Lung microvascular endothelial cell (primary cell): Measurements from ENCODE around the gene TCF12. TPM values are rescaled to one million over a fixed set of nuclear protein-coding genes. Genes with fewer than 3 reads are reported as not detected.

Experiments
- DNase-seq, 2 donors: peaks; one replicate each; pipeline versions ENCODE4 v3.0.0 to v3.0.0-alpha.2; 2010; ENCODE audit warnings: low read depth in 2 of 2
- total RNA-seq: library from RNA; depleted of rRNA; stranded (reverse); fragments of >200 nt; gene quantifications from 2 replicates; pipeline ENCODE4 v1.2.1, GENCODE V29; 2014

Gene TCF12
- total RNA-seq, 1 donor from 2014 or later = 94.4 TPM

DNA sequence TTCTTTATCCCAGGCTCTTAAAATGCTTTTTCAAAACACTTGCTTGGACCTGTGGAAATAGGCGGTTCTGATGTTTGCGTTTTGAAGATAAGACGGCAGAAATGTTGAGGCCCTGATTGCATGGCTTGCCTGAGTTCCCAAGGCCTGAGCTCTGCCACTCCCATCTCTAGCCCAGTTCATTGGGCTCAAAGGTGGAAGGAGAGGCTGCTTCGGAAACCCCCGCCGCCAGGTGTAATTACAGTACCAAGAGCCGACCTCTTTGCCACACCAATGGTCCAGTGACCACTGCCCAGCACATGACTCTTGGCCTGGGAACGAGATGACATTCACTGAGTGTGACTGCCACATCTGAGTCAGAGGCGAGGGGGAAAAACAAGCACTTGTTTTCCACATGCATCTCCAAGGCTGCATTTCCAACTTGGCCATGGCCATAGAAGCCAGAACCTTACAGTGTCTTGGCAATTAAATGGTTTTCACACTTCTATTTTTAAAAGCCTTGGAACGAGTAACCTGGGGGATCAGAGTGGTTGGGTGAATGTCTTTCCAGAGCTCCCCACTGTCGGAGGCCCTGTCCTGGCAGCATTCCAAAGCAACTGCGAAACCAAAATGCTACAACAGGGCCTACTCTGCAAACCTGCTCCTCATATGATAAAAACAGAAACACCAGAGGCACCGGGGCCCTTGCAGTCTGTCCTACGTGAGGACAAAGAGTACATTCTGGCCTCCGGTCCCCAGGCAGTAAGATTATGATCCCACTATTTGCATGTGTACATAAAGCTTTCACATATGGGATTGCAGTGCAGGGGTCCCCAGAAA lies 394.1 kb downstream of the TCF12 start:
- no peak for DNase-seq

DNA sequence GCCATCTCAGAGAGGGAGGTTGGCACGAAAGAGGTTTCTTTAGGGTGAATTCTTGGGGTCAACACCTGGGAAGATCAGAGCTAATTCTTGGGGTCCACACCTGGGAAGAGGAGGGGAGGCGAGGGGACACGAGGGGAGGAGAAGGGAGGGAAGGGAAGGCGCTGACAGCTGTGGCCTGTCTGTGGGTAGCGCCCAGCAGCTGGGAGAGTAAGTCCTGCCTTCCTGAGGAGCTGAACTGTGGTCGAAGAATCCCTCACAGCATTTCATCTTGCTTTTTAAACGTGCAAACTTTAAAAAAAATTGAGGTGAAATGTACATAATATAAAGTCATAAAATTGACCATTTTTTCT lies 394.7 kb downstream of the TCF12 start:
- DNase-seq = no peak

DNA sequence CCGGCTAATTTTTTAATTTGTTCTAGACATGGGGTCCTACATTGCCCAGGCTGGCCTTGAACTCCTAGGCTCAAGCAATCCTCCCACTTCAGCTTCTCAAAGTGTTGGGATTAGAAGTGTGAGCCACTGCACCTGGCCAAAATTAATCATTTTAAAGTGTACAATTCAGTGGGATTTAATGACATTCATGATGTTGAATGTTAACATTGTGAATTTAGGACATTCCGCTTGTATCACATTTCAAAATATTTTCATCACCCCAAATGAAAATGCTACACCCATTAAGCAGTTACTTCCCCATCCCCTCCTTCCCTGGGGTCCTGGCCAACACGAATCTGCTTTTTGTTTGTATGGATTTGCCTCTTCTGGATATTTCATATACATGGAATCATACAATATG lies 395.8 kb downstream of the TCF12 start:
- DNase-seq = no peak

DNA sequence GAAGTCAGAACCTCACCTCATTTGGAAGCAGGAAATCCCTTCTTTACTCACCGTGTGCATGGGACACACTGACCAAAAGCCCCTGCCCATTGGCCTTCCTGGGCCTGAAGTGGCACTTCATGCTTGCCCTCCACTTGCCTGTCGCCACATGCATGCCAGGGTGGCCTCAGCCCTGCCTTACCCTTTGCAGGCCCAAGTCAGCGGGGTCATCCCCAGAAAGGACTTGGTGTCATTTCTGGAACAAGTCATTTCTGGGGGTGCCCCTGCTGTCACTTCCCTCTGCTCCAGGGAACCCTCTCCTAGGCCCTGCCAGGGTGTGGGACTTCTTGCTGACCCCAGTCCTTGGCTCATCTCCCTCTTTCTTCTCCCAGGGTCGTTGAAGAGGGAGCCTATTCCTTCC lies 398.0 kb downstream of the TCF12 start:
- no peak for DNase-seq

DNA sequence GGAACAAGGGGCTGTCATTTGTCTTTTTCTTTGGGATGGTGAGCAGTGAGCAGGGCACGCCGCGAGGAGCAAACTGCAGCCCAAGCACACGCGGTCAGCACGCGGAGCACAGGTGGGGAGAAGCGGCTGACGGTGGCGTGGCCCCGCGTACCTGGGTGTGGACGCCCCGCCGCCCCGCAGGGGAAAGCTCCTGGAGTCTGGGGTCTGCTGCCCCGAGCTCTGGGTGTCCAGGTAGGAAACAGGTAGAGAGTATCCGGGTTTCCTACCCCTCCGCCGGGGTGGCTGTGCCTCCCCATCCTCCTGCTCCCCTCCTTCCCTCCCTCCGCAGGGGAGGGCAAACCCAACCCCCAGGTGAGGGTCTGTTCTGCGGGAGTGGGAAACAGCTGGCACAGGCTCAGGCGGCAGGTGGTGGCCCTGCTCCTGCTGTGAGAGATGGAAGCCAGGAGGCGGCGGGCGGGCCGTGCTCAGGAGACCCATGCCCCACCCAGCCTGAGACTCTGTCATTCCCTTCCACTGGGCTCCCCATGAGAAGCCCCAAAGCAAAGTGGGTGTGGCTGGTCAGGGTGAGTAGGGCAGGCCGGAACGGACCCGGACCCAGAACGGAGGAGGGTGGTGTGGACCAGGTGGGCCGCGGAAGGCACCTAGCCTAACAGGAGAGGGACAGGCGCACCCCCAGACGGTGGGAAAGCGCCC lies 400.9 kb downstream of the TCF12 start:
- no peak for DNase-seq

DNA sequence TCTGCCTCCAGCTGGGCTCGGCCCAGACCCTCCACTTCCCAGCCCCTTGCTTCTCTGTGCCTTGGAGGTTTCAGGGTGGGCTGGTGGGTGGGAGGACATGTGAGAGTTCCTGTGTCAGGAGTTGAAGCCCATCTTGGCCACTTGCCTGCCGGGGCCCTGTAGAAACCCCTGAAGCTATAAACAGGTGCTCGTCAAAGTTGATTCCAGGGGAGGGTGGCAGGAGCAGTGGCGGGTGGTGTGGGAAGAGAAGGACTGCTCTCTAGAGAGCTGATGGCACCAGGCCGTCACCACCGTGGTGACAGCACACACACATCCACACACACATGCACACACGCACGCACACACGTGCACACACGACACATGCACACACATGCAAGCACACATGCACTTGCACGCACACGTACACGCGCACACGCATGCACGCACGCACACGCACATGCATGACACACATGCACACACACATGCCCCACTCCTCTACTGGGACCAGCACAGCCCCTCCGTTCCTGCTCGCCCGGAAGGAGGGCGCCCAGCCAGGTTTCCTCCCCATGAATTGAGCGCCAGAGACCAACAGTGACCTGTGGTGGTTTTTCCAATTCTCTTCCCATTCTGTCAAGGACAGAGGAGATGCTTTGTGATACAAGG lies 401.6 kb downstream of the TCF12 start:
- peak in 1 of 2 donors; percentile 17 for DNase-seq

DNA sequence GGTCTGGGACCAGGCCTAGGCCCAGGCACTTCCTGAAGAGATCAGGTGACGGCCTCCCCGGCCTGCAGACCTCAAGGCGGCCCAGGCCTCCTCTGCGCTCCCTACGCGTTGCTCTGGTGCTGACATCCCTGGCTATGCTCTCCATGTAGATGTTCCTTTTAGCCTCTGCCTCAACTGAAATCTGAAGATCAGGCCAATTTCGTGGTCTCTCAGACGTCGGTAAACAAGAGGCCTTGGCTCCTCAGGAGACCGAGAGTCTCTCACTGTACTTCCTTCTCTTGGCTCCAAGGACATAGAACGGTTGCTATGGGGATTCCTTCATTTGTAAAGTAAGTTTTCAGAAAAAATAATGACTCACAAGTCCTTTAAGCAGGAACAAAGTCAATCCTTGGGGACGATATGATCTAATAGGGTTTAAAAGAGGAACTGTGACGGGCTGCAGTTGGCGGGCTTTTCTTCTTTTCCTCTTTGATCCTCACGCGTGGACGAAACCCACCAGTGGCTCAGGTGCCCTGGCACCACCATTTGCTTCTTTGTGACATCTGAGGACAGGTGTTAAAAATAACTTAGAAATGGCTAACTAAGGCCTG lies 402.3 kb downstream of the TCF12 start:
- DNase-seq = peak in 1 of 2 donors; percentile 83

DNA sequence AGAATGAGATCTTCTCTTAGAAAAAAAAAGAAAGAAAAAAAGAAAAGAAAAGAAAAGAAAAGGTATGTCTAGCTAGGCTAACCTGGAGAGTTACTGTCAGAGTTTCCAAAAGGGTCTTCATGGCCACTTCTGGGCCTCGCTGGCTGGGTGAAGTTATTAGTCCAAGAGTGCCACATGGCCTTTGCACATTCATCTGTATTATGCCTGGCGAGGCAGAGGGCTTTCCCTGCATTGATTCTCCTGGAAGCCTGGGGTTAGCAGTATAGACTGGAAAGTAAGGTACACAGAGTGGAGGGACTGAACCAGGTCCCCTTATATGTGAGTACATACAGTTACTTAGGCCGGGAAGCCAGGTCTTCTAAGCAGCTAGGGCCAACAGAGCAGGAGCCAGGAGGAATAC lies 403.0 kb downstream of the TCF12 start:
- DNase-seq = no peak

DNA sequence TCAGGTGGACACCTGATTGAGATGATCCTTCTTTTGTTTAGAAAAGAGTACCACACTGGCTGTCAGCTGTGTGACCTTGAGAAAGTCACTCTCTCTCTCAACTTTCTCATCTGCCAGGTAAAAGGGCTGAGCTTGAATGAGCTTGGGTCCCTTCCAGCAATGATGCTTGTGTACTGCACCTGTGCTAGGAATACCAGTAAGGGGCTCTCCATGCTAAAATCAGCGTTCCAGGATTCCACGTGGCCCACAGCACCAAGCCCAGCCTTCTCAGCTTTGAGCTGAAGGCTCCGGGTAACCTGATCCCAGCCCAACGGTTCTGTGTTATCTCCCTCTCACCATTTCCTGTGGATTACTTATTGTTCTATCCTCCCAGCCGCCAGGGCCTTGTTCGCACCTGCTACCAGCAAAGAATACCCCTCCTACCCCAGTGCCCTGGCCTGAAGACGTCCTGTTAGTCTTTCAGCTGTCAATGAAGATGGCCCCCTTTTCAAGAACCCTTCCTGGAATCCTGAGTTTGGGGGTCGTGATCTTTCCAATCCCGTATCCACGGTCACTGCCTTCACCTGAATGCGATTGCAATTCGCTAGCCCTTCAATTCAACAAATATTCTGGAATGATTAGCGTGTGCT lies 403.6 kb downstream of the TCF12 start:
- peak in 1 of 2 donors; percentile 58 for DNase-seq

DNA sequence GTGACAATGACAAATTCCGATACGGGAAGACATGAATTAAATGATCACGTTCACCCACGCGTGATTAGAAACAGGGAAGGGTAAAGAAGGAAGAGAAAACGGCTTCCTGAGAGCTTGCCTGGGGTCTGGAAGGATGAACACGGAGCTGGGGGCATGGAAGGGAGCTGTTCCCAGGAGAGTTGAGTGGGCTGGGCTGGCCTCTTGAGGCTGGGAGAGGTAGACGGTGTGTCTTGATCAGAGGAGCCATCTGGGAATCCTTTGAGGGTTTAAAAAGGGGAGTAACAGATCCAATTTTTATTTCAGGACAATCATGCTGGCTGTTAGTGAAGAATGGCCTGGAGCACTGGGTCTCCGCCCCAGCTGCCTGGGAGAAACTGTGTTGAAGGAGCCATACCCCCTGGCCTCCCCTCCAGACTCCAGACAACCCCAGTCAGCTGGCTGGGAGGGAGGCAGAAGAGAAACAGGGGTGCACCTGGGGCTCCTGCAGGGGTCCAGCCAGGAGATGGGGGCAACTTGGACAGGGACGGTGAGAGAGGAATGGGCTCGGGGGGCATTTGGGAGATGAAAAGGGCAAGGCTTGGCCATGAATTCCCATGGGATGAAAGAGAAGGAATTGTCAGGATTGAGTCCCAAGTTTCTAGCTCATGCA lies 404.3 kb downstream of the TCF12 start:
- DNase-seq = no peak

DNA sequence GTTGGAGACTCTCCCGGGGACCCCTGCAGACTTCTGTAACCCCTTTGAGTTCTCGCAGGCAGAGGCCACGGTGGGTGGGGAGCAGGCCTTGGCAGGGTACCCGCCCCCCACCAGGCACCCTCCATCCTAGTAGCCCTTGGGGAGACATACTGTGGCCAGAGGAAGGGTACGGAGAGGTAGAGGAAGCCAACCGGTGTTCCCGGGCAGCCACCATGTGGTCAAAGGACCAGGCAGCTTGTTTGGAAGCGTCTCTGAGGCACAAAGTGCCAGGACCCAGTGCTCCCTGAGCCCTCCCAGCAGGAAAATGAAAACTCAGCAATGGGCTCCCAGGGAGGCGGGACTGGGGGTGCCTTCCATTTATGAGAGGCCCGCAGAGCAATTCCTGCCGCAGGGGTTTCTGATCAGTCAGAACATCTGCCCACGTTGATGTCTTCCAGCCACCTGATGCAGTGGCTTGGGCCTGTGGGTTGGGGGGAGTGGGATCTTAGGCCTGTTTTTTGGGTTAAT lies 404.9 kb downstream of the TCF12 start:
- DNase-seq = no peak

DNA sequence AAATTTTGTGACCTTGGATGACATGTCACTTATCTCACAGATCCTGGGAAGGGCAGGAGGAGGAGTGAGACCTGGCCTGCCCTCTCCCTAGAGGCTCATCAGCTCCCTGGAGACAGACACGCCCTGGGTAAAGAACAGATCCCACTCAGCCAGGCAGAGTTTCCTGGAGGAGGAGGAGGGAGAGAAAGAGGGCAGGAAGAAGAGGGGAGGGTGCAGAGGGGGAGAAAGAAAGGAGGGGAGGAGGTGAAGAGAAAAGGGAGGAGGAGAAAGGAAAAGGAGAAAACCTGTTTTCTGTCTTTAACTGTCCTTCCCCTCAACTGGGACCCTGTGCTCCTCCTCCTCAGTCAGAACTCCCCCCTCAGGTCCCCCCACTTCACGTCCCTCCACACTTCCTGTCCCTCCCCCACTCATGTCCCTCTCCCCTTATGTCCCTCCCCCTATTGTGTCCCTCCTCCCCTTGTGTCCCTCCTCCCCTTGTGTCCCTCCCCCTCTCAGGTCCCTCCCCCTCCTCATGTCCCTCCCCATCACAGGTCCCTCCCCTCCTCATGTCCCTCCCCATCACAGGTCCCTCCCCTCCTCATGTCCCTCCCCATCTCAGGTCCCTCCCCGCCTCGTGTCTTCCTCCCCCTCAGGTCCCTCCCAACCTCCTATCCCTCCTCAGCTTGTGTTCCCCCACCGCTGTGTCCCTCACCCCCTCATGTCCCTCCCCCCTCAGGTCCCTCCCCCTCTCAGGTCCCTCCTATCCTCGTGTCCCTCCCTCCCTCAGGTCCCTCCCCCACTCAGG lies 405.6 kb downstream of the TCF12 start:
- DNase-seq = peak in 1 of 2 donors; percentile 8

DNA sequence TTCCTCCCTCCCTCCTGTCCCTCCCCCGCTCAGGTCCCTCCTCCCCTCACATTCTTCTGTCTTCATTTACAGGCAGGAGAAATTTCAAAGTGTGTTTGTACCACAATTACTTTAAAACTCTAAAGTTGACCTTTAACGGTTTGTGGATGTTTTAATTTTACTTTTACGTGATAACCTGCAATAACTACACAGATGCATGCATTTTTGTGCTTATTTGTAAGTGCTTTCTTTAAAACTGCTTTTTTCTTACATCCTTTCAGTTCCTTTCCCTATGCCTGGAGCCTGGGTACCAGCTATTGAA lies 406.1 kb downstream of the TCF12 start:
- no peak for DNase-seq

DNA sequence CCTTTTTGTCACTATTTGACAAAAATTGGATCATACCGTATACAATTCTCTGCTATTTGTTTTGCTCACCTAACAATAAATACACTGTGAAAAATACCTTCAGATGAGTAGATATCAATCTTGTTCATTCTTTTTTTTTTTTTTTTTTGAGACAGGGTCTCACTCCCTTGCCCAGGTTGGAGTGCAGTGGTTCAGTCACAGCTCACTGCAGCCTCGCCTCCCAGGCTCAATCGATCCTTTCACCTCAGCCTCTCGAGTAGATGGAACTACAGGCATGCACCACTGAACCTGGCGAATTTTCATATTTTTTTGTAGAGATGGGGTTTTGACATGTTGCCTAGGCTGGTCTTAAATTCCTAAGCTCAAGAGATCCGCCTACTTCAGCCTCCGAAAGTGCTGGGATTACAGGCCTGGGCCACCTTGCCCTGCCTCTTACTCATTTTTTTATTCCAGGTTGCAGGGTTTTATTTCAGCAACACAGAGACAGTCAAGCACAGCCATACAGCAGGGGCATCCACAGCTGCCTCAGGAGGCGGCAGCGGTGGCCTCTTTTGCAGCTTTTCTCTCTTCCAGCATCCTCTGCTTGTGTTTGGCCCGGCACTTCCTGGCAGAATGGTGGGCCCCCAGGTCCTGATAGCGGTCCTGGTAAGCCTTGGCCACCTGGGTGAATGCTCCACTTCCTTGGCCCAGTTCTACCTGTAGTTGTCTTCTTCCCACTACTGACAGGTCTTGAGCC lies 406.7 kb downstream of the TCF12 start:
- no peak for DNase-seq

DNA sequence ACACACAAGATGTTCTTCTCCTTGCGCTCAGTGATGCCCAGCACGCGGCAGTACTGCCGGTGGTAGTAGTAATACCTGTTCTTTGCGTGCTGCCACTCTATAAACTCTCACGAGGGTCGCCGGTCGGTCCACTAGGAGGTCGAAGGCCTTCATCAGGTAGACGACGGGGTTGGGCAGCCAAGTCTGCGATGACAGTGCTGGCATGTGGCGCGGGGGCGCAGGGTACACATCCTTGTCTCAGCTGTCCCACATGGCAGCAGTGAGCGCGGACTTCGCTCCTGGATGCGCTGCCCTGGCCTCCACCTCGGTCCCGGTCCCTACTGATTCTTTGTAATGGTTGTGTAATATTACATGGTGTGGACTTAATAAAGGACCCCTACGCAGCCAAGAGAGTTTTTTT lies 407.8 kb downstream of the TCF12 start:
- no peak for DNase-seq

DNA sequence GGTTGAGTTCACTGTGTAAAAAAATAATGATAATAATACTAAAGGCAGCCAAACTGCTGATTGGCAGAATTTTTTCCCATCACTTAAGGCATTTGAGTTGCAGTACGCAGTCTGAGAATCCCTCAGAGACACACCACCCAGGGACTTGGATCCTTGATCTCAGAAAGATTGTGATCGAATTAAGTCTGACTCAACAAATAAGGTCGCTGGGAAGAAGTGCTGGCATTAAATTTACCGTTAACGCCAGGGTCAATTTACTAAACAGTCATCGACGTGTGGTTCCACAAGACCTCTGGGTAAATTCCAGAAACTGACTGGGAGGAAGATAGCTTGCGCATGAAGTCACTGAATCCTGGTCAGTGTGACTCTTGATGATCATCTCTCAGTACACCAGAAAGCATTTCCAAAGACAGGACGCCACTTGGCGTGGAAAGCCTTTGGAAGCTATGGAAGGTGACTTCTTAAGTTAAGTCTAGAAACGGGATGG lies 409.6 kb downstream of the TCF12 start:
- no peak for DNase-seq

DNA sequence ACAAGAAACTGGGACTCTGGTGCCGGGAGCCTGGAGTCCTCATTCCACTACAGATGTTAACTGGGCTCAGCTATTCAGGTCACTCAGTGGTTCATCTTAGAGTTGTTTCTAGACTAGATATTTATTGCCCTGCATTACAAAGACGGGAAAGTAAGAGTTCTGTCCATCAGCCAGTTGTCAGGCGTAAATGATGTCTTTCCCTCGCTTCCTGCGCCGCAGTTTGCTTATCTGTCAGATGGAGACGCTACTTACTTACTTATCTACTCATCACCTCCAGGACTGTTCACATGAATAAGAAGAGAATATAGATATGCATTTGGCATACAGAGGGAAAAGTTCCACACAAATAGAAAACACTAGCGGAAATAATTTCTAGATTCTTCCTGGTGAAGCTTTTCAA lies 410.0 kb downstream of the TCF12 start:
- no peak for DNase-seq

DNA sequence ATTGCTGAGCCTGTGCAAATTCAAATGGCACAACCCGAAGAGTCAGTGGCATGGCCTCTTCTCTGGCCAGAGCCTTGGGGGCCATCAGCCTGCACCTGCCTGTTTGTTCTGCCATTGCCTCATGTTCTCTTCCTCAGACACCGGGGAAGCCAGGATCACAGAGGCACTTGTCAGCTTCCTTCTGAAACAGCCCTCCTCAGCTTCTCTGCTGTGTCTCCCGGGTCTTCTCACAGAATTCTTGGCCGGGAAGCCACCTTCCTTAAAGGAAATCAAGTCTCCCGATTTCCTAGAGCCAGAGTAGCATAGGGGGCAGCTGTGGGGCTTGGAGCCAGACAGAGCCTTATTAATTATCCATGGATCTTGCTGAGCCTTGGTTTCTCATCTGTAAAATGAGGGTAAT lies 410.5 kb downstream of the TCF12 start:
- no peak for DNase-seq

DNA sequence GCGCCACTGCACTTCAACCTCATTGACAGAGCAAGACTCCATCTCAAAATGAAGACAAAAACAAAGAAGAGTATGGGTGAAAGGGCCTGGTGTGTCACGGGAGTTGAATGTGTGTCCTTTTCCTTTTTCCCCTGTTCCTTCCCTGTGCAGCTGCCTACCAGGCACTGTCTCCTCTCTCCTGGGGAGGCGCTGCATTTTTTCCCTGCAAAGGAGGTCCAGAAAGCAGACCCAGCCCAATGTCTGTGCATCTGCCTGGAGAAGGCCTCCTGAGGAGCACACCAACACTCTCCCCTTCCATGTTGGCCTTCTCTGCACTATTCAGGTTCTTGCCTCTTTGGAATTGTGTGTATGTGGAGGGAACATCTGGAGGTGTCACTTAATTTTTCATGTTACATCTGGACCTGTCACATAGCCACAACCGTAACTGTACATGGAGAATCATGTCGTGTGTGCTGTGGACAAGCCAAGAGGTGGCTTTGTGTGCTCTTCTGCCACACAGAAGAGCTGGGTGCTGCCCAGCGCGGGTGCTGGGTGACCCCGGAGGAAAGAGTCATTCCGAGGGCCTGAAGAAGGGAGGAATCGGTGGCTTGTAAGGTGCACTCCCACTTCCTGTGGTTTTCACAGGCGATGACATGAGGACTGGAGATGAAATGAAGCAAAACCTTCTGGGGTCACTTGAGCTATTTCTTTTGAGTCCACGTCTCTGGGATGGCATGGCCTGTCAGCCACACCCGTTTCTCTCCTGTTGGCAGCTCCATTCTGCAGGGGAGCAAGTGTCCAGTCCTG lies 411.3 kb downstream of the TCF12 start:
- no peak for DNase-seq
